Caco-2 (cell line): ENCODE results near the gene OXNAD1. TPM values are rescaled to one million over a fixed set of nuclear protein-coding genes. Genes with fewer than 3 reads are reported as not detected.

Experiments used
- BruUV-seq: library from RNA; stranded (reverse); fragments of 400-500 nt; replicated peaks from 2 replicates; lab custom pipeline; 2021; lab: Mats Ljungman, UMichigan
- CTCF ChIA-PET: fragments of 300-600 bp; sonication (Branson Sonifier 250); formaldehyde crosslinking; loops from one replicate; lab custom pipeline; 2022; ENCODE audit warnings: antibody characterized with exemption; lab: Charles Lee
- POLR2A ChIA-PET: fragments of 300-600 bp; sonication (Branson Sonifier 250); formaldehyde crosslinking; loops from one replicate; lab custom pipeline; 2022; ENCODE audit warnings: antibody characterized with exemption; lab: Charles Lee
- DNase-seq, 2 experiments: peaks; one replicate each; pipeline versions ENCODE4 v3.0.0 to v3.0.0-alpha.2; 2020 to 2022
- H3K27me3 ChIP-seq: replicated peaks from 2 replicates; pipeline ENCODE4 v1.6.0; 2011; ENCODE audit warnings: low read length; ENCODE audit not compliant: control insufficient read depth, insufficient read depth
- H3K36me3 ChIP-seq: 2 replicates; pipeline ENCODE4 v1.5.1; 2011; ENCODE audit warnings: low read length; ENCODE audit not compliant: control insufficient read depth, insufficient read depth
- H3K4me1 ChIP-seq: fragments of 250-450 bp; sonication (Bioruptor Pico); 2 replicates; pipeline ENCODE4 v1.5.1; 2020; ENCODE audit warnings: mild to moderate bottlenecking
- H3K4me3 ChIP-seq: 2 replicates; pipeline ENCODE4 v1.5.1; 2011; ENCODE audit warnings: low read depth, mild to moderate bottlenecking, control low read depth, low read length
- H3K9me3 ChIP-seq: fragments of 250-450 bp; sonication (Bioruptor Pico); 2 replicates; pipeline ENCODE4 v1.5.1; 2020; ENCODE audit warnings: mild to moderate bottlenecking, moderate library complexity
- H3K27ac Mint-ChIP-seq: one replicate; pipeline ENCODE4 v1.8.0; 2022; ENCODE audit warnings: mixed read lengths; ENCODE audit not compliant: unreplicated experiment
- H3K27me3 Mint-ChIP-seq: one replicate; pipeline ENCODE4 v1.8.0; 2022; ENCODE audit warnings: mixed read lengths; ENCODE audit not compliant: insufficient read depth, unreplicated experiment
- H3K36me3 Mint-ChIP-seq: one replicate; pipeline ENCODE4 v1.8.0; 2022; ENCODE audit warnings: mild to moderate bottlenecking, mixed read lengths; ENCODE audit not compliant: insufficient read depth, unreplicated experiment
- H3K4me1 Mint-ChIP-seq: one replicate; pipeline ENCODE4 v1.8.0; 2022; ENCODE audit warnings: low read depth, mixed read lengths; ENCODE audit not compliant: unreplicated experiment
- H3K4me3 Mint-ChIP-seq: one replicate; pipeline ENCODE4 v1.8.0; 2022; ENCODE audit warnings: mild to moderate bottlenecking, moderate library complexity, mixed read lengths; ENCODE audit not compliant: unreplicated experiment
- H3K9me3 Mint-ChIP-seq: one replicate; pipeline ENCODE4 v1.8.0; 2022; ENCODE audit warnings: mixed read lengths; ENCODE audit not compliant: unreplicated experiment
- intact Hi-C: fragments of 100-400 bp; cut with micrococcal nuclease; formaldehyde crosslinking; loops from one replicate; pipeline ENCODE4 v1.10.0; 2022; ENCODE audit not compliant: unreplicated experiment
- total RNA-seq: library from RNA; stranded (reverse); gene quantifications from 2 replicates; pipeline ENCODE4 v1.2.3, GENCODE V29; 2022
- TF ChIP-seq, protein P1 (sequence below), 2 experiments: fragments of 200-600 bp in 1 of 2; IDR thresholded peaks; 1 replicate in 1 of 2; 2 replicates in 1 of 2; pipeline versions ENCODE4 v1.5.1 to v1.8.0; 2011 to 2022; ENCODE audit warnings: antibody characterized with exemption in 1 of 2, control low read depth in 1 of 2, inconsistent platforms in 1 of 2, low read depth in 1 of 2, low read length in 1 of 2, mild to moderate bottlenecking in 1 of 2, moderate library complexity in 1 of 2; ENCODE audit not compliant: insufficient read depth in 1 of 2, severe bottlenecking in 1 of 2, unreplicated experiment in 1 of 2

OXNAD1 gene
- total RNA-seq, 1 experiment from 2014 or later = 20.0 TPM

- Histone ChIP-seq H3K36me3 (no peaks in the 10 kb centered on the region), H3K4me1 (peaks cover 25% of the 10 kb centered on the region), H3K27me3 (no peaks in the 10 kb centered on the region), H3K4me3 (no peak overlapping the region), H3K9me3 (no peaks in the 10 kb centered on the region)
- ChIA-PET CTCF (no interaction called here), POLR2A (no interaction called here)
- Mint-ChIP-seq H3K27ac (no peak overlapping the region), H3K36me3 (no peaks in the 10 kb centered on the region), H3K4me1 (peaks cover 5% of the 10 kb centered on the region), H3K9me3 (no peaks in the 10 kb centered on the region), H3K4me3 (no peak overlapping the region), H3K27me3 (peaks cover 2% of the 10 kb centered on the region)
- DNase-seq = no peak
- no TSS peak for BruUV-seq
- intact Hi-C loops = loop anchor here (5.0 kb wide), 1 partner anchor 188 kb away; no protein-coding TSS in a partner anchor
- TF ChIP-seq, protein P1, sequence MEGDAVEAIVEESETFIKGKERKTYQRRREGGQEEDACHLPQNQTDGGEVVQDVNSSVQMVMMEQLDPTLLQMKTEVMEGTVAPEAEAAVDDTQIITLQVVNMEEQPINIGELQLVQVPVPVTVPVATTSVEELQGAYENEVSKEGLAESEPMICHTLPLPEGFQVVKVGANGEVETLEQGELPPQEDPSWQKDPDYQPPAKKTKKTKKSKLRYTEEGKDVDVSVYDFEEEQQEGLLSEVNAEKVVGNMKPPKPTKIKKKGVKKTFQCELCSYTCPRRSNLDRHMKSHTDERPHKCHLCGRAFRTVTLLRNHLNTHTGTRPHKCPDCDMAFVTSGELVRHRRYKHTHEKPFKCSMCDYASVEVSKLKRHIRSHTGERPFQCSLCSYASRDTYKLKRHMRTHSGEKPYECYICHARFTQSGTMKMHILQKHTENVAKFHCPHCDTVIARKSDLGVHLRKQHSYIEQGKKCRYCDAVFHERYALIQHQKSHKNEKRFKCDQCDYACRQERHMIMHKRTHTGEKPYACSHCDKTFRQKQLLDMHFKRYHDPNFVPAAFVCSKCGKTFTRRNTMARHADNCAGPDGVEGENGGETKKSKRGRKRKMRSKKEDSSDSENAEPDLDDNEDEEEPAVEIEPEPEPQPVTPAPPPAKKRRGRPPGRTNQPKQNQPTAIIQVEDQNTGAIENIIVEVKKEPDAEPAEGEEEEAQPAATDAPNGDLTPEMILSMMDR (IDR thresholded peaks at IDR 0.05; ENCODE audit: insufficient read depth in 1 of 2, low read depth in 1 of 2, low read length in 1 of 2, severe bottlenecking in 1 of 2, unreplicated experiment in 1 of 2) = no peak
Measured at GRCh38 chr3:16249886-16250285, 15.1 kb upstream of the OXNAD1 start.

GRCh38 chr3:16251316-16252085, 13.5 kb upstream of the OXNAD1 start:
- Mint-ChIP-seq H3K27ac (peak overlapping the region; percentile 21), H3K36me3 (no peaks in the 10 kb centered on the region), H3K4me3 (no peak overlapping the region), H3K27me3 (no peaks in the 10 kb centered on the region), H3K9me3 (no peaks in the 10 kb centered on the region), H3K4me1 (peaks cover 5% of the 10 kb centered on the region)
- BruUV-seq = no TSS peak
- H3K4me3 ChIP-seq = no peak overlapping the region
- no peaks in the 10 kb centered on the region for H3K36me3 ChIP-seq
- H3K4me1 ChIP-seq = peaks cover 25% of the 10 kb centered on the region
- H3K9me3 ChIP-seq = no peaks in the 10 kb centered on the region
- TF ChIP-seq, protein P1 (IDR thresholded peaks at IDR 0.05; ENCODE audit: insufficient read depth in 1 of 2, low read depth in 1 of 2, low read length in 1 of 2, severe bottlenecking in 1 of 2, unreplicated experiment in 1 of 2) = no peak
- H3K27me3 ChIP-seq = no peaks in the 10 kb centered on the region
- CTCF ChIA-PET = interaction anchor here (0.7 to 1.0 kb wide), 3 partner anchors 13 to 349 kb away, joined by 3 to 5 read pairs (median 4); partner anchors contain the start of gene DPH3
- intact Hi-C loops = no loop called here
- POLR2A ChIA-PET = interaction anchor here (0.6 to 1.1 kb wide), 2 partner anchors 13 to 53 kb away, joined by 3 to 12 read pairs; partner anchors contain the start of genes DPH3 and OXNAD1
- no peak for DNase-seq

DNA sequence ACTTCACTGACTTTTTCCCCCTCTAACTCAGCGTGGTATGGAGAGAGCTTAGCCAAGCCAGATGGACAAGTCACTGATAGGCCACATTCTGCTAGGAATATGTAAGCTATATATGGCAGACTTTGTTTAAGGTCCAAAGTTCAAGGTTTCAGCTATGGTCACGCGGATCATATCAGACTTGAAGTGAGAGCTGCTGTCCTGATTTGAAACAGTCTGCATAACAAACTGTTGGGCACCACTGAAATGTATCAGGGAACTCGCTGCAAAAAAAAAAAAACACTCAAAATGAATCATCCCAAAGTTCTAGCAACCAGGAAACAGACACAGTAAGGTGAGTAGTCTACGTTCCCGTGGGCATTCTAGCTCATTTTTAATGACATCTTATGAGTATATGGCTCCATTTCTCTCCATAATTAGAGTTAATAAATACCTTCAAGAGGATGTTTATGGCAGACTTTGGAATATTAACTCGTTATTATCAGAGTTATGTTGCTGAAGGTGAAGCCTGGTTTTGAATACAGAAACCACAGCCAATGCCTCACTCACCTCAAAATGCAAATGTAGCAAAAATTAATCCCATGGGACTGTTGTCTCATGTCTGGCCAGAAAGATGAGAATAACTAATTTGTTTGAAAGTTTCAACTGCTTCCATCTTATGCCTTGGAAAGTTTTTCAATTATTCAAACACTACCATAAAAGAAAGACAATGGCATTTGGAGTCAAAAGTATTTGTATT, 12.6 kb upstream of the OXNAD1 start:
- peak overlapping the region; percentile 21 for H3K27ac Mint-ChIP-seq

More for the DNA sequence above, 12.6 kb upstream of the OXNAD1 start:
- H3K27me3 Mint-ChIP-seq = no peaks in the 10 kb centered on the region
- Histone ChIP-seq H3K36me3 (no peaks in the 10 kb centered on the region), H3K9me3 (no peaks in the 10 kb centered on the region), H3K4me1 (peaks cover 20% of the 10 kb centered on the region), H3K4me3 (no peak overlapping the region), H3K27me3 (no peaks in the 10 kb centered on the region)
- no TSS peak for BruUV-seq
- TF ChIP-seq, protein P1 (IDR thresholded peaks at IDR 0.05; ENCODE audit: insufficient read depth in 1 of 2, low read depth in 1 of 2, low read length in 1 of 2, severe bottlenecking in 1 of 2, unreplicated experiment in 1 of 2) = no peak
- no peak overlapping the region for H3K4me3 Mint-ChIP-seq
- CTCF ChIA-PET = interaction anchor here (0.7 to 1.0 kb wide), 4 partner anchors 12 to 350 kb away, joined by 3 to 5 read pairs (median 4); partner anchors contain the start of gene DPH3
- intact Hi-C loops = no loop called here
- peak; percentile 34 to 60 for DNase-seq
- peaks cover 5% of the 10 kb centered on the region for H3K4me1 Mint-ChIP-seq
- H3K9me3 Mint-ChIP-seq = no peaks in the 10 kb centered on the region
- POLR2A ChIA-PET = interaction anchor here (0.6 to 1.1 kb wide), 3 partner anchors 12 to 261 kb away, joined by 3 to 12 read pairs (median 4); partner anchors contain the start of genes DPH3, OXNAD1 and RFTN1
- no peaks in the 10 kb centered on the region for H3K36me3 Mint-ChIP-seq
